Fibroblast of the aortic adventitia (primary cell): ENCODE results near the gene C4BPA. TPM values are rescaled to one million over a fixed set of nuclear protein-coding genes. Genes with fewer than 3 reads are reported as not detected.

ENCODE experiments used
- DNase-seq: peaks from one replicate; pipeline ENCODE4 v3.0.0-alpha.2; 2010; ENCODE audit warnings: low read depth
- H3K4me3 ChIP-seq: 2 replicates; pipeline ENCODE4 v1.5.1; 2011; ENCODE audit warnings: low read depth, mild to moderate bottlenecking, control low read depth, low read length, moderate library complexity
- CTCF ChIP-seq: IDR thresholded peaks from 2 replicates; pipeline ENCODE4 v1.5.1; 2011; ENCODE audit warnings: mild to moderate bottlenecking, low read length, control low read depth, inconsistent platforms; ENCODE audit not compliant: insufficient read depth
- total RNA-seq: library from RNA; depleted of rRNA; stranded (reverse); fragments of >200 nt; gene quantifications from 2 replicates; pipeline ENCODE4 v1.2.3, GENCODE V29; 2012; ENCODE audit warnings: low replicate concordance

The C4BPA gene
- total RNA-seq, 1 donor = not detected

DNA sequence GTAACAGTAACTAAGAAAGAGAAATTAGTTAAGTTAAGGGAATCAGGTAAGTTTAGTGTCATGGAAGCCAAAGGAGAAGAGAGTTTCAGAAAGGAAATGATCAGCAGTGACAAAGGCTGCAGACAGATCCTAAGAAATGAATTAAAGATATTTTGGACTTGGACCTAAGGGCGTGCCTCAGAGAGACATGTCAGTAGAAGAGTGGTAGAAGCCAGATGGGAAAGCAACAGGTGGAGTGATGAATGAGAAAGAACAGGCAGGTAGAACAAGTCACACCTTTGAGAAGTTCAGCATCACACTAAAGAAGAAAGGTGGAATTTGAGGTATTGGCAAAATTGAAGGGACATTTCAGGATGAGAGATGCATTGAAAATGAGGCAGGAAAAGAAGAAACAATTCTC, 1.4 kb upstream of the C4BPA start:
- no peak overlapping the region for H3K4me3 ChIP-seq
- no peak for DNase-seq
- no peak for TF ChIP-seq CTCF

DNA sequence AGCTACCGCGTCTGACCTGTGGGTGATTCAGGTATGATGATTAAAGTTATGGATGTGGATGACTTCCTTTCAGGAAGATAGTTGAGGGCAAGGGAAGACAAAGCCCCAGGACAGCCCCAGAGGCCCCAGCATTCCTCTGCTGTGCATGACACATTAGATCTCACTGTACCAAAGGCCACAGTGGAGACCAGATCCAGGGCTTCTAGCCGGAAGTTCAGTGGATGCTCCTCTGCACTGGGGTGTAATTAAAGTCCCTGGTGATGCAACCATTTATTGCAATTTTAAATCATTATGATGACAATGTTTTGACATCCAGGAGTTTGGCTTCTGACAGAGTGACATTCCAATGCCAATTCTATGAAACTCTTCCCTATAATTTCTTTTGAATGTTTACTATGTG, 5.0 kb downstream of the C4BPA start:
- H3K4me3 ChIP-seq = no peak overlapping the region
- no peak for TF ChIP-seq CTCF
- no peak for DNase-seq

- no peak for TF ChIP-seq CTCF
- H3K4me3 ChIP-seq = no peak overlapping the region
- no peak for DNase-seq
These were observed 8.7 kb downstream of the C4BPA start for GRCh38 chr1:207112616-207113296.

DNA sequence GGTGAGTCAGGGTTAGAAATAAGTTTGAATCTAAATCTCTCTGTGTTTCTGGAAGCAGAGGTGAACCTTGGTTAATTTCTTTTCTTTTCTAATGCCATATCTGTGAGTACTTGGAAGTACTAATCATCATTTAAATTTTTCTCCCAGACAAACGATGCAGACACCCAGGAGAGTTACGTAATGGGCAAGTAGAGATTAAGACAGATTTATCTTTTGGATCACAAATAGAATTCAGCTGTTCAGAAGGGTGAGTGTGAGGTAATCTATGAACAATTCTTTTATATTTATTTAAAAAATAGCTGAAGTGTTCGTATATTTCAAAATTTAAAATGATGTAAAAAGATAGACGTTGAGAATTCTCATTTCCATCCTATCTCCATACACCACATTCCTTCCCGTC, 11.2 kb downstream of the C4BPA start:
- DNase-seq = peak; percentile 68
- H3K4me3 ChIP-seq = no peak overlapping the region
- TF ChIP-seq CTCF = no peak

DNA sequence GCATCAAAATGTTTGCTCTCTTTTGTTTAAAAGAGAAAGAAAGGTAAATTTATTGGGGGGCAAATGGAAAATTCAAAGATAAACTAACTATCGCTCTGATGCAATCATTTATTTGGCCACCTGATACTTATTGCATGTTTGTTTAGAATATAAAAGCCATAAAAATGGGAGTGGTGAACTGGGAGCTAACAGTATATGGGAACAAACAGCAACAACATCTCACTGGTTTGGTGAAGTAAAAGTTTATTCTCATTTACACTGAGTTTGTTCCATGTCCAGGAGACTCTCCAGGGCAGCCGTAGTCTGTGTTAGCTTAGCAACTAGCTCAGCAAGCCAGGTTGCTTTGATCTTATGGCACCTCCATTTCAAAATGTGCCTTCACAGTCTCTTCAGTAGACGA, 20.4 kb downstream of the C4BPA start:
- no peak for TF ChIP-seq CTCF

DNA sequence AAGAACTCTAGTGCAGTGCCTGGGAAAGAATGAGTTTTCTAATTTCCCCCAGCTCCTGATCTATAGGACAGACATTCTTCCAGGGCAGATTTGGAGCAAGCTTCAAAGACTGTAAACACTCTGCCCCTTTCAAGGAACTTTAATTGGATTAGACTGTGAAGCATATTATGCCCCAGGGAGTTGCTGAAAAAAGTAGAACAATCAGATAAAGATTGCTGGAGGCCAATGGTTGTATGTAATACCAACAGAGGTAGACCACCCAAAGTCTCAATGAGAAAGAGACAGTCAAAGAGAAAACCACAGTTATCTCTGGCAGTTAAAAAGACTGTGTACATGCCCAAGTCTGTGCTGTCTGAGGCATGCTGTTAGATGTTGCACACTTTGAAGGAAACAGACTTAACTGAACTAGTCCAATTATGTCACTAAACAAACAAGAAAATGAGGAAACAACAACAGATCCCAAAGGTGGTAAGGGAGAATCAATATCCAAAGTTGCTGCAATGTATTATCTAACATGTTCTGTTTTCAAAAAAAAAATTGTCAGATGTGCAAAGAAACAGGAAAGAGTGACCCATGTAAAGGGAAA, 24.4 kb downstream of the C4BPA start:
- no peak for DNase-seq
- H3K4me3 ChIP-seq = no peak overlapping the region
- no peak for TF ChIP-seq CTCF

More for the DNA sequence above, 20.4 kb downstream of the C4BPA start:
- no peak overlapping the region for H3K4me3 ChIP-seq
- DNase-seq = no peak

GRCh38 chr1:207129053-207129452, 25.0 kb downstream of the C4BPA start:
- no peak overlapping the region for H3K4me3 ChIP-seq
- TF ChIP-seq CTCF = no peak

More at GRCh38 chr1:207129053-207129452, 25.0 kb downstream of the C4BPA start:
- DNase-seq = no peak
